Measurements from ENCODE around the gene DLX4.

Gene DLX4

GRCh38 chr17:49968405-49969133, 421 bp upstream of the DLX4 start:
- peak; percentile 71 for DNase-seq (ENCODE audit: low read depth)

DNA sequence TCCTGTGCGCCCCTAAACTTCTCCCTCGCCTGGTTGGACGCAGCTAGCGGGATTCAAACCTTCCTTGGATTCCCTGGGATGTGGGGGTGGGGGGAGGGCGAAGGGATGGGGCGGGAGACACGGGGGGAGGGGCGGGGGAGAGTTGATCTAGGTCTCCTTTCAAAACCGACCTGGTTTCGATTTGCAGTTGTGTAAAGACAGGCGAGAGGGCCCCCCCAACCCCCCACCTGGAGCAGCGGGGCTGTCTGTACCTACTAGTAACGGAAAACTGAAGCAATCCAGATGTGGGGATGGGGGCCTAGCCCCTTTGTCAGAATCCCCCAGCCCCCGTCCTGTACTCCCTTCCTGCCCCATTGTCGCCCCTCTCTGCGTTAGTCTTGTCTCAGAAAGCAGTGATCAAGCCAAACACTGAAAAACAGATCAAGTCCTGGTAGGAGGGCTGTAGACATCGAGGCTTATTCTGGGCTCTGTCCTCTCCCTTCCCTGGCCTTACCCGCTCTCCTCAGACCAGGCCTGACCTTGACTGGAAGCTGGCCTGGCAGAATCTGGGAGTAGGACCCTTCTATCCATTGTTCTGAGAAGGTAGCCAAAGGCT, 902 bp downstream of the DLX4 start:
- DNase-seq (ENCODE audit: low read depth) = no peak

- no peak for DNase-seq (ENCODE audit: low read depth)
Measured at GRCh38 chr17:49970498-49970897, 1.5 kb downstream of the DLX4 start.

DNA sequence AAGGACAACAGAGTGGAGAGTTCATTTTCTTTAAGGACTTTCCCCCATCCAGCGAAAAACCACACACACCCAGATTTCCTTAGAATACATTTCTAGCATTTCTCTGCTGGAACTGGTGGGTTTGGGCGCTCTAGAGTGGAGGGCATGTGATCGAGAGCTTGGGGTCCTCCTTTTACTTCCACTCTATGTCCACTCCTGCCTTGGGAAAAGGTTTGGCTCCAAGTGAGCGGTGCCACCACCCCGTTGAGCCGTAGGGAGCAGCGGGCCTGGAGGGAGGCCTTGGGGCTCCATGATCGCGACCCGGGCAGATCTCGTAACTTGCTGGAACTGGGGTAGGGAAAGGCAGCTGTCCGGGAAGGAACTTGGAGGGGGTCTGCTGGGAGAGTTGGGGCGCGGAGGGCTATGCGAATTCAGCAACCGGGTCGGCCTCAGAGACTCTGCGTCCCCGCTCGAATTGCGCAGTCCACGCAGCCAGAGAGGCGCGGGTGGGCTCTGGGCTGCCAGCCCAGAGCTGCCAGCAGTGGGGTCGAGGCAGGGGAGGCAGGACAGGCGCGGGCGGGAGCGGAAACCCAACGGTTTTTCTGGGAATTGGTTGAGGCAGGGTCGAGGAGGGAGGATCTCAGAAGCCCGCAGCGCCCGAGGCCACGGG, 2.3 kb downstream of the DLX4 start:
- DNase-seq (ENCODE audit: low read depth) = no peak

DNA sequence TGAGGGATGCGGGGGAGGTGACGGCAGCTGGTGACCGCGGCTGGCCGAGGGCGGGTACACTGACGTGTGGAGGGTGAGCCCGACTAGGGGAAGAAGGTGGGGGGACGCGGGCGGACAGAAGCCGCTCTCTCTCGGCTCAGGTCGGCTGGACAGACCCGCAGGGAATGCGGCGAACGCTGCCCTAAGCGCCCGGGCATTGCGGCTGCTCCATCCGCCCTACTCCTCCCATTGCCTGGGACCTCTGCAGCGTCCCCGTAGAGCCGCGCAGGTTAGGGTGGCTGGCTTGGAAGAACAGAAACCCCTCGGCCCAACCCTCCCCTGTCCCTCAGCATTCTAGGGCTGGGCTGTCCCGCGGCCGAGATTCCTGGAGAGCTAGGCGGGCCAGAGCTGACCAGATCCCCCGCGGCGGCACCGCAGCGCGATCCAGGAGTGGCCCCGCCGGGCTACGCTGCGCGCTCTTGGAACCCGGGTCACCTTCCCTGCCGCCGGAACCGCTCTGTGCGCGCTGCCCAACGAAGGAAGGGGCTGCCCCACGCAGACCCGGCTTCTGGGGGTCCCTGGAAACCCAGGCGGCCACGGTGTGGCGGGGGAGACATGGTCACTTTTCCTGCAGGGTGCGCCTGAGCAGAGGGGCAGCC, 3.0 kb downstream of the DLX4 start:
- DNase-seq (ENCODE audit: low read depth) = no peak

DNA sequence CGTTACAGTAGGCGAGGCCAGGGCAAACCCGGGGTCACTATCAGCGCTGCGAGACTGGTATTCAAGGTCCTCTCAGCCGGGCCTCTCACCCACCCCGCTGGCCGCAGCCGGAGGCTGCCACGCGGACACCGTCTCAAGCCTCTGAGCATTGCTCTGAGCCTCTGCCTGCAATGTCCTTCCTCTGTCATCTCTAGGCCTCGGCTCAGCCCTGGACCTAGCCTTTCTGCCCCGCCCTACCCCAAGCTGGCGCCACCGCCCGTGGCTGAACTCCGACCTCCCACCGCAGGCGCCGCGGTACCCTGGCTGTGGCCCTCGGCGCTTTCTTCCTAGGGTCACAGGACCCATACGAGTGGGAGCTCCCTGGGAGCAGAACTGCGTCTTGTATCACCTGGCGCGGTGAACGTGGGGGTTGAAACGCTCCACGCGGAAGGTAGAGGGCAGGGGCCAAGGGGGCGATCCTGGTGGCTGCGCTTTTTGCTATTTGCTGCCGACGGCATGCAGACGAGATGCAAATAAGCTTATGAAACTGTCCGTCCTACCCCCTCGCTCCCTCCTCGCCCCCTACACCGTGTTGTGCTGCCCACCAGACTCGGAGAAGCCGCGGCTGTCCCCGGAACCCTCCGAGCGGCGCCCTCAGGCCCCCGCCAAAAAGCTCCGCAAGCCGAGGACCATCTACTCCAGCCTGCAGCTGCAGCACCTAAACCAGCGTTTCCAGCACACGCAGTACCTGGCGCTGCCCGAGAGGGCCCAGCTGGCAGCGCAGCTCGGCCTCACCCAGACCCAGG, 3.7 kb downstream of the DLX4 start:
- no peak for DNase-seq (ENCODE audit: low read depth)

DNA sequence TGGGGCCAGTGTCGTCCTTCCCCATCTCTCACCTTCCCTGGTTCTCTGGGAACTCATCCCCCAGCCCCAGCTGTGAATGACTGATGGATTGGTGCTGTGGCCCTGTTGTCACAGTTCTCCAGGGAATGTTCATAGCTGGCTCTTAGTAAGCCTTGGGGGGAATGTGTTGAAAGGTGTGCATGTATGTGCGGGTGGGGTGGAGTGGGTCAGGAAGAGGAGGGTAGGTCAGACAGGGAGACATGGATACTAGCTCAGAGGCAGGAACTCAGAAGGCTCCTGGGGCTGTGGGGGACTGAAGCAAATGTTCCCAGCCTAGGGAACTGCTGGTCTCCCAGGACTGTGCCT, 4.3 kb downstream of the DLX4 start:
- no peak for DNase-seq (ENCODE audit: low read depth)

GRCh38 chr17:49975531-49975930, 6.5 kb downstream of the DLX4 start:
- no peak for DNase-seq (ENCODE audit: low read depth)

- no peak for DNase-seq (ENCODE audit: low read depth)
Measured at GRCh38 chr17:49976163-49976827, 7.3 kb downstream of the DLX4 start.

DNA sequence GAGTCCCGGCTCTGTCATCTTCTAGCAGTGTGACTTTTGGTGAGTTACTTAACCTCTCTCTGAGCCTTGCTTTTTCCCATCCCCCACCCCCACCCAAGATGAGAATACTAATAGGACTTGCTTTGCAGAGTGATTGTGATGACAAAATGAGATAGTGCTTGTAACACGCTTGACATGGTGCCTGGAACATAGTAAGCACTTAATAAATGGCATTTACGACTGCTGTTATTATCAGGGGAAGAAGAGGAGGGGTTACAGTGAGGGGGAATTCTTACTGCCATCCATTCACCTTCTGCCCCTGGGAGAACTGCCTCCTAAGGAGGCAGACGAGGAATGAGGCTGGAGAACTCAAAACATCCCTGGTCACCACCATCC, 7.8 kb downstream of the DLX4 start:
- no peak for DNase-seq (ENCODE audit: low read depth)

- no peak for DNase-seq (ENCODE audit: low read depth)
Measured at GRCh38 chr17:49977463-49978389, 8.7 kb downstream of the DLX4 start.

DNA sequence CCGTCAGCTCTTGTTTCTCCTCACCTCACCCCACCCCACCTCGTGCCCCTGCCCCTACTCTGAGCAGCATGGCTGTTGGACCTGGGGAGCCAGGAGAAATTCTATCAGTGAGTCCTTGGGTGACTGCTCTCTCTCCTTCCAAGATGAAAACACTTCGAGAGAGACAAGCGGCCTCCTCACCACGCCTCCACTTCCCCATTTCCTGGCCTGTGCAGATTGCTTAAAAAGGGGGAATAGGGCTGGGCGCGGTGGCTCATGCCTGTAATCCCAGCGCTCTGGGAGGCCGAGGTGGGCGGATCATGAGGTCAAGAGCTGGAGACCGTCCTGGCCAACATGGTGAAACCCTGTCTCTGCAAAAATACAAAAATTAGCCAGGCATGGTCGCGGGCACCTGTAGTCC, 9.5 kb downstream of the DLX4 start:
- no peak for DNase-seq (ENCODE audit: low read depth)

DNA sequence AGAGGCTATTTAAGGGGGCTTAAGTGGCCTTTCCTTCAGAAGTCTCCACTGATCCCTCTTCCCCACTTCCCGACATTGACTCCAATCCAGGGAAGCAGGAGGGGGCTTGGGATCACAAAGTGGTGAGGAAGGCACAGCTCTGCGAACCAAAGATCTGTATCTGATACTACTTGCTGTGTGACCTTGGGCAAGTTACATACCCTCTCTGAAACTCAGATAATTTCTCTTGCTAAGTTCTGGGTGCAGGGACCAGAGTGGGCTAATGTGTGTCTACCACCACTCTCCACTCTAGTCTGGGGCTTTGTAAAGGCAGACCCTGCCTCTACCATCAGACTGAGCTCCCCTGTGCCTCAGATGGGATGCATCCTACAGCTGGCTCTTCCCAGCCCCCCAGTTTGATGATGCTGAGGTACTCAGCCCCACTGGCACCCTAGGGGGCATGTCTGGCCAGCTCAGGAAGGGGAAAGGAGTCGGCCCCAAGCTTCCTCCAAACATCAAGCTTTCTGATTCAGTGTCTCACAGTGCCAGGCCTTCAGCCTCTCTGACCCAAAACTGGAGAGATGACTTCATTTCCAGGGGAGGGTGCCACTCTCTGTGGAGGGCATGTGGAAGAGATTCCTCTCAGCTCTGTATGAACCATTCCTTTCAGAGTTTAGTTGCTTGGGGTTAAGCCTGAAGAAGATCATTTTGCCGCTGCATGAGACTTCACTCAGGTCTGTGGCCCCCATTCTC, 10.9 kb downstream of the DLX4 start:
- DNase-seq (ENCODE audit: low read depth) = no peak

DNA sequence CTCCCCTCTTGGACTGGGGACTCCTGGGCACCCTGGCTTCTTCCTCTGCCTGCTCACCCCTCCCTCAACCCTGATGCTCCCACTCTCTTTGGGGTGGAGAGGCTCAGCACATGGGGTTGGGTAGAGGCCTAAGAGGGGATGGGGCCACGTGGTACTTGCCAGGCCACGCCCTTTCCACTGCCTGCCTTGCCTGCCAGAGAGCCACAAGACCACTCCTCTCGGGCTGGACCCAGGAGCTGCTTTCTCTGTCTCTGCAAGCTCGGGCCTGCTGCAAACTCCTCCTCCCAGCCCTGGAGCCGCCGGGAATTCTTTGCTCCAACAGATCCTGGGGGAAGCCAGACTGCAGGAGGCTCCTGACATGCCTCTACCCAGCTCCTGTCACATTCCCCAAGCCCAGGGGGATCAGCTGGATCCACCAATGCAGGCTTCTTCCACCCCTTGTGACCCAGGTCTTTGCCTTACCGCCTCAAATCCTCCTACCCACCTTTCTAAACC, 11.8 kb downstream of the DLX4 start:
- DNase-seq (ENCODE audit: low read depth) = no peak

- no peak for DNase-seq (ENCODE audit: low read depth)
Measured at GRCh38 chr17:49984283-49984682, 15.3 kb downstream of the DLX4 start.

DNA sequence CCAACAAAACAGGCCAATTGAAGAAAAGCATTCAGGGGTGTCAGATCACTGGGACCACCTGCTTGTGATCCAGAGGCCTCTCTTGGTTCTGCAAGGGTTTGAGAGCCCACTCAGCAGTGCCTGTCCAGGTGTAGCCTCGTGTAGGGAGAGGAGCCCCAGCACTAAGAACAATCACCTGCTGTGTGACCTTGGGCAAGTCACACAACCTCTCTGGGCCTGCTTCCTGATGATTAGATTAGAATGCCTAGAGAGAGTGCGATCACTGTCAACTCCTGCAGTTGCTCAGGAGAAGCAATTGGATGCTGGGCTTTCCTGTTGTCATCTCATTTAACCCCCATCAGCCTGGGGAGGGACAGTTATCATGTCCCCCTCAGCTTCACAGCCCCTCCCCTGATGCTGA, 15.8 kb downstream of the DLX4 start:
- DNase-seq (ENCODE audit: low read depth) = no peak

DNA sequence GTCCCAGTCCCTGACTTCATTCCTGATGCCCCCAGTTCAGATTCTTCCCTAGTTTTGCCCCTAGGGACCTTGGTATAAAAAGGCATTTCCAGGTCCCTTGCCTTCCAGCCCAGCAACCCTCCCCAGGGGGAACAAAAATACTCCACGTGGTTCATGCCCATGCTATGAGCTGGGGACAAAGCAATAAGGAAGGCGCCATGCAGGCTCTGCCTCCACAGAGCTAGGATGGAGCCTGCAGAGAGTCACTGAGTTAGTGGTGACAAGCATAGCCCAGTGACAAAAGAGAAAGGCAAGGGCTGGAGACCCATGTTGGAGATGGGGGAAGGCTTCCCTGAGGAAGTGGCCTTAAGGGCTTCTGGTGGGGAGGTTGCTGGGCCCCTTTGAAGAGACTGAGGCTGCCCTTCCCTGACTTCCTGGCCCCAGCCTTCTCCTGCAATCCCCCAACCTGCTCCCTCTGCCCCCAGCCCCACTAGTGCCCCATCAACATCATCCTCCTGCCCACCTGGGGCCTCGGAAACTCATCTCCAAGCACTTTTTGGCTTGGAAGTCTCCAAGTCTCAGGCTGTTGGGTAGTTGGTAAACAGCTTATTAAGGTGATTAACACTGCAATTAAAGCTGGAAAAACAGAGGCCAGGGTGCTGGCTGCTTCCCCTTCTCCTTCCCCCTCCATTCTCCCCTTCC, 16.5 kb downstream of the DLX4 start:
- DNase-seq (ENCODE audit: low read depth) = no peak

DNA sequence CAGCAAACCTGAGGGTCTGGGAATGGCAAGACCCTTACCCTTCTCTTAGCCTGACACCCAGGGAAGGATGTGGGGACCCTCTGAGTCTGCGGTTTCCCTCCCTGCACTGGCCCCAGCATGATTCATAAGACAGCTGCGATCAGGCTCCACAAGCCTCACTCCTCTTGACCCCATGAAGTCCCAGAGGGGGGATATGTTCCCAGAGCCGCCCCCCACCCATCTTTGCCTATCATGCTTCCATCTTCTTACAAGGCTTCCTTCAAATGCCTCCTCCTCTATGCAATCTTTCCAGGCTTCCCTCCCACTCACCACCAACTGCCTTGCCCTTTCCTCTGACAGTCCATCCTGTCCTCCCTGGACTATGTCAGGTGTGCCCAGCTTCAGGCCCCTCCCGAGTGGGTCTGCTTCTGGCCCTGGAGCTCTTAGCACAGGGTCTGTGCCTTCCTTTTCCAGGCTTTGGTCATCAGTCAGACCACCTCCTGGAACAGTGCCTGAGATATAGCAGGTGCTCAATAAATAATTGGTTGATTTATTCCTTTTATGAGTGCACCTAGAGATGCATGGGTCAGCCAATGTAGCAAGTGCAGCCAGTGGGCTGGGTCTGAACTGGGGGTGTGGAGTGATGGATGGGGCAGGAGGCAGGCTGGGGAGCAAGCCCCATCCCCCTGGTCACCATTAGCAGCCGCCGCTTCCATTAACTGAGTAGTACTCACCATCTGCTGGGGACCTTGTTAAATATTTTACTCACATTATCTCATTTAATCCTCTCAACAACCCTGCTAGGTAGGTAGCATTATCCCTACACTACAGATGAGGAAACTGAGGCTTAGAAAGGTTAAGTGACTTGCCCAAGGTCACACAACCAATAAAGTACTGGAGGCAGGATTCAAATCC, 17.7 kb downstream of the DLX4 start:
- no peak for DNase-seq (ENCODE audit: low read depth)

DNA sequence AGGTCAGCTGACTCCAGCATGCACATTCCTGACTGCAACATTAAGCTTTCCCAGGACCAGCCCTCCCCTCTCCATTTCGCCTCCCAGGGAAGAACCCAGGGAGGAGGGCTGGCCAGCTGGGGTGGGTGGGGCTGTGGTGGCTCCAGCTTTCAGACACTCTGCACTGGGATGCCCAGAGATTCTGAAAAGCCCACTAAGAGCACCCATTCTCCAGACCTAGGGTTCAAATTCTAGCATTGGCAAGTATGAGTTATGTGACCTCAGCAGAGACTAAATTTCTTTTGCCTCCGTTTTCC, 18.2 kb downstream of the DLX4 start:
- peak; percentile 13 for DNase-seq (ENCODE audit: low read depth)
